Mammary epithelial cell (primary cell): ENCODE results near the gene DEFB132.

ENCODE experiments used
- CTCF ChIP-seq, 2 donors: IDR thresholded peaks in 1 of 2; conservative IDR thresholded peaks in 1 of 2; 2 replicates each; pipeline ENCODE4 v1.5.1; 2011 to 2012; ENCODE audit warnings: inconsistent platforms in 2 of 2, low read length in 2 of 2, mild to moderate bottlenecking in 2 of 2, control low read depth in 1 of 2, low read depth in 1 of 2; ENCODE audit not compliant: insufficient read depth in 1 of 2; ENCODE audit errors: extremely low read depth in 1 of 2
- EZH2 ChIP-seq: IDR thresholded peaks from 2 replicates; pipeline ENCODE4 v1.6.1; 2012; ENCODE audit warnings: low read length, inconsistent platforms, borderline replicate concordance

- no peak for TF ChIP-seq CTCF (conservative IDR thresholded peaks at IDR 0.05 in 1 of 2, IDR thresholded peaks at IDR 0.05 in 1 of 2; ENCODE audit: extremely low read depth in 1 of 2, insufficient read depth in 1 of 2, low read depth in 1 of 2, low read length in 2 of 2)
- TF ChIP-seq EZH2, result no peak
Observed at GRCh38 chr20:273884-274283, 16.4 kb downstream of the DEFB132 start.
